SHP77 (cell line): ENCODE data around the gene IPO4.

Experiments used
- DNase-seq, 2 experiments: peaks; one replicate each; lab custom pipeline; 2025; lab: John Stamatoyannopoulos, UW

IPO4 gene

DNA sequence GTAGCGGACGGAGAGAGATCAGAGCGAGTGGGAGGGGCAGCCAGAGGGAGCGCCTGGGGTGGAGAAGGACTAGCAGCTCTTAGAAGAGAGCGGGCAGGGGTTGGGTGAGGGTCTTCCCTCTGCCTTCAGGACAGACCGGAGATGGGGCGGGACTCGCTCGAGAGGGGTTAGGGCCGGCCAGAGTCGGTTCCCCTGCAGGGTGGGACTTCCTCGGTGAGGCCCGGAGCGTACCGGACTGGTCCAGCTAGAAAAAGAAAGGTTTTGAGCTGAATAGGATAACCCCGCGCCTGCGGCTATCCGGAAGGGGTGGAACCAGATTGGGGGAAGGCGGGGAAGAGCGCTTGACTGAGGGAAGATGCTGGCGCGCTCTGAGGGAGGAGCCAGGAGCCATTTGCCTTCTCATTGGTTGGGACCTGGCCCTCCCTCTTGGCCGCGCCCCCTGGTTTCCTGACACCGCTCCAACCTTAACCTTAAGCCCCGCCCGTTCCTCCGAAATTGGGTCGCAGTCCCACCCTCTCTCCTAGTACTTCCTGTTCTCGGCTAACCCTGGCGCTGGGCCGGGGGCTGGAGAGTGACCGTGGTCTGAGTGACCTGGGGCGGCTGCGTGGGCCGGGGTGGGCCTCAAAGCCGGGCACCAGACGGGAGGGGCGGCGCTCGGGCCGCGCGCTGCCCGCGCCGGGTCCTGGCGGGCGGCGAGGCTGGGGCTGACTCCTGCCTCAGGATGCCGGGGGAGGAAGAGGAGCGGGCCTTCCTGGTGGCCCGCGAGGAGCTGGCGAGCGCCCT lies 41.4 kb downstream of the IPO4 start, which contains the start of gene RNF31:
Gene RNF31 (plus strand): TSS at position 521 of the 783 bp plus-strand sequence. CDS start 201 bp downstream, at position 722.
- peak; percentile 99 for DNase-seq

DNA sequence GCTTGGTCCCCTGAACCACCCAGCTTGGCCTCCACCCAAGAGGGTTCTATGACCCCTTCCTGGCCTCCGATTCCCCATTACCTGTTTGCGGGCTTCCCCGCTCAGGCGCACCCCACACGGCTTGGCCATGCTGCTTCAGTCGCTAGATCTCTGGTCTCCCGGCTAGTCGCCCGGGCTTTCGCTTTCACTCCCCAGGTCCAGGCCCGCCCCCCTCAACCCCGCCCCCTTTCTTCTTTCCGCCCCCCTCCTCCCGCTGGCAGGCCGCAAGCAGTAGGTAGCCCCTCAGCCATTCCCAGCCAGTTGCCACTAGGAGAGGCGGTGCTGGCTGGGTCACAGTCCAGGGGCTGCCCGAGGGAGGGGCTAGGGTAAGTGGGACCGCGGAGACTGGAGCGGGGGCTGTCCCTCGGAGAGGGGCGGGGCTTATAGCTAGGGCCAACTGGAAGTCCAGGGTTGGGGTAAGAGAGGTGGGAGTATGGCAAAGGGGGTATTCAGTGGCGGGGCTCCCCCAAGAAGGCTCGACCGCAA lies 42.1 kb downstream of the IPO4 start, which contains the start of gene PSME2:
Gene PSME2 (minus strand): TSS at position 158 of the 525 bp plus-strand sequence. CDS start 29 bp downstream, at position 129.
- peak; percentile 98 to 99 for DNase-seq

DNA sequence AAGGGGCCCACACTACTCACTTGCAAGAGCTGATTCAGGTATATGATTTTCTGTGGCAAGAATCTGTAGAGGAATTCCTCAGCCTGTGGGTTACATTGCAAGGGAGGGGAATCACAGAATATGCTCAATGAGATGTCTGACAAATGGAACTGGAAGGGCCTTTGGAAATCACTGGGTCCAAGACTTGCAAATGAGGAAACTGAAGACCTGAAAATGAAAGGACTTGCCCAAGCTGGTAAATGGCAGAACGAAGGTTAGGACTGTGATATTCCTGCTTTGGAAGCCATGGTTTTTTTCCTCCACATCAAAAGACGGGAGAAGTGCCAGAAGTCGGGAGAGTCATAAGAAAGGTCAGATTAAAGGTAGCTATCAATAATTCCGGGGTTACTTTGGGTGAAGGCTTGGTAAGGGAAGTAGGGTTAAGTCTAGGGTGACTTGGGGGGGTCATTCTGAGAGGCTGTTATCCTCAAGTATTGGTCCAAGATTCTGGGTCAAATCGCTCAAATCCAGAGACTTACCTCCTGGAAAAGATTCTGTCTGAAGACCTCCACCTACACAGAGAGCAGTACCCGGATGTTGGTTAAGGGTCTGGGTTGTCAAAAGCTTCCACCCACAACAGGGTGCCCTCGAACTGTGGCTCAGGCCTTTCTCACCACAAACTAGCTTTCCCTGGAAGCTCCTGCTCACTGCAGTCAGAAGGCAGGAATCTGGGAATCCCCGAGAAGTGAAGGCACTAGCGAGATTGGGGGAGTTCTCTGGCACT lies 42.7 kb downstream of the IPO4 start:
- DNase-seq = peak in 1 of 2 experiments; percentile 55

GRCh38 chr14:24145219-24145618 lies 43.4 kb downstream of the IPO4 start:
- DNase-seq = no peak

- no peak for DNase-seq
Measured at GRCh38 chr14:24144451-24144850, 44.2 kb downstream of the IPO4 start.

DNA sequence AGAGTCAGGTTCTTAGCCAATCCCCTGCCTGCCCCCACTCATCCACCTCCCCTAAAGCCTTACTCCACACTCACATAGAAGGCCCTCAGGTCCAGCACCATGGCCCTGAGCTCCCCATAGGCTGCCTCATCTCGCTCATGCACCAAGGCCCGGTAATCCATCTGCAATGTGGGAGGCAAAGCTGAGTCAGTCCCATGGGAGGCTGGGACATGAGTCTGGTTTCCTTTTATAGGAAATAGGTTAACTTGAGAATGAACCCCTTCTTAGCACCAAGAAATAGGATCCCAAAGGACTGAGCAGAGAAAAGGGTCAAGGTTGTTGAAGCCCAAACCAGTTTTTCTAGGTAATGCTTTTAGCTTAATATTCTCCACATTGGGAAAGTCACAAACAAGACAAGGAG lies 45.1 kb downstream of the IPO4 start:
- DNase-seq = no peak

GRCh38 chr14:24141097-24141880 lies 47.3 kb downstream of the IPO4 start, which contains the start of gene EMC9:
EMC9 (minus strand) TSS chr14:24141591; CDS start chr14:24141304, 287 bp downstream.
- peak; percentile 100 for DNase-seq

GRCh38 chr14:24139272-24139934 lies 49.2 kb downstream of the IPO4 start:
- peak; percentile 37 to 48 for DNase-seq

DNA sequence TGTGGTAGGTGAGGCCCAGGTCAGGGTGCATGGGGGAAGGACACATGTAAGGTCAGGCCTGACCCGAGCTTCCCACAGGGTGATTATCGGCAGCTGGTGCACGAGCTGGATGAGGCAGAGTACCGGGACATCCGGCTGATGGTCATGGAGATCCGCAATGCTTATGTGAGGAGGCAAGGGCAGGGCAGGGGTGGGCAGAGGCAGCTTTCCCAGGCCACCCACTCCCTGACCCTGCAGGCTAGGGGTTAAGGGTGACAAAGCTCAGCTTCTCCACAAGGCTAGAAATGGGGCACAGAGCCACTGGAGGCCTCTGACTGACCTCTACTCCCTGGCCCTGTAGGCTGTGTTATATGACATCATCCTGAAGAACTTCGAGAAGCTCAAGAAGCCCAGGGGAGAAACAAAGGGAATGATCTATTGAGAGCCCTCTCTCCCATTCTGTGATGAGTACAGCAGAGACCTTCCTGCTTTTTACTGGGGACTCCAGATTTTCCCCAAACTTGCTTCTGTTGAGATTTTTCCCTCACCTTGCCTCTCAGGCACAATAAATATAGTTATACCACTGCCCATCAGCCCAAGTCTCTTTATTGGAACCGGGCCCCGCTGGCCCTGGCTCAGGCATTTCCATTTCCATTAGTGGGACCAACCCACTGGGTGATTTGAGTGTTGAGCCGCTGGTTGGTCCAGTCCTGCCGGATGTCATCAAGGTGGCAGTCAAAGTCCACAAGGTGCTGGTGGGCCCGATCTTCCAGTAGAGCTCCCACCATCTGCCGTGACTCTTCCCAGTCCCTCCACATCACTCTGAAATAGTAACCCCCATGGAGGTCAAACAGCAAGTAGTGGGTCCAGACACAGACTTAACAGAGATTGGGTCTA lies 50.0 kb downstream of the IPO4 start:
- DNase-seq = no peak

- DNase-seq = no peak
Measured at GRCh38 chr14:24137529-24138395, 50.9 kb downstream of the IPO4 start.

DNA sequence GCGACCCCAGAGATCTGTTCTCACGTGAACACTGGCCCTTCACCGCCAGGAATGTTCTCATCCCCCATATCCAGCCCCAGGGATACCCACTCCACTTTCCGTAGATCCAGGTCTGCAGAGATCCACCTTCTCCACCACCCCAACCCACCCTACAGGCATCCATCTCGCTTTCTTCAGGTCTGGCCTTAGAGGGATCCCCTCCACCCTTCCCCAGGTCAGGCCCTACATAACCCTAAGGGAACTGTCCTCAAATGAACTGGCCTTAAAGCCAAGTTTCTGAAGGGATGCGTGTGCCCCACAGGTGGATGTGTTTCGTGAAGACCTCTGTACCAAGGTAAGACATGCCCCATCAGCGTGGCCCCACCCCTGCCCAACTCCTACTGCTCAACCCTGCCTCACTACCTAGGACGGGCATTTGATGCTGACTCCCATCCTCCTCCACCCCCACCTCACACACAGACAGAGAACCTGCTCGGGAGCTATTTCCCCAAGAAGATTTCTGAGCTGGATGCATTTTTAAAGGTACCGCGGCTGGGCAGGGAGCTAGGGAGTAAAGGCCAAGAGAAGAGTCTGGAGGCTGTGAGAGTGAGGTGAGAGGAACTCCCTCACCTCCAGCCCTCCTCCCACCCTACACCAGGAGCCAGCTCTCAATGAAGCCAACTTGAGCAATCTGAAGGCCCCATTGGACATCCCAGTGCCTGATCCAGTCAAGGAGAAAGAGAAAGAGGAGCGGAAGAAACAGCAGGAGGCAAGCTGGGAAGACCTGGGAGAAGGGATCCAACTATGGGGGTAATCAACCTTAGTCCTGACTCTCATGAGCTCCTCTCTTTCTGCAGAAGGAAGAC lies 51.7 kb downstream of the IPO4 start:
- DNase-seq = peak in 1 of 2 experiments; percentile 19

- peak; percentile 81 to 95 for DNase-seq
Measured at GRCh38 chr14:24135834-24136683, 52.6 kb downstream of the IPO4 start, which contains the start of gene PSME1. PSME1 (plus strand) TSS chr14:24136194; CDS start chr14:24136263, 69 bp downstream.

DNA sequence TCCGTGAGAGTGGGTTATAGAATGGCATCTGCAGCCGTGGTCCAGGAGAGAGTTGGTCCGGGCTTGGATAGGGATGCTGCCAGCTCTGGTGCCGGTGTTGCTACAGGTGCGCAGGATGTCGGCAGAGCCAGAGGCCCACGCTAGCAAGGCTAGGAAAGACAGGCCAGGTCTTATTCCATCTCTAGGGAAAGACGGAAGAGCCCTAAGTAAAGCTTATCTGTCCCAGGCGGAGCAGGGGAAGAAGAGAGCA lies 53.1 kb downstream of the IPO4 start:
- DNase-seq = no peak

DNA sequence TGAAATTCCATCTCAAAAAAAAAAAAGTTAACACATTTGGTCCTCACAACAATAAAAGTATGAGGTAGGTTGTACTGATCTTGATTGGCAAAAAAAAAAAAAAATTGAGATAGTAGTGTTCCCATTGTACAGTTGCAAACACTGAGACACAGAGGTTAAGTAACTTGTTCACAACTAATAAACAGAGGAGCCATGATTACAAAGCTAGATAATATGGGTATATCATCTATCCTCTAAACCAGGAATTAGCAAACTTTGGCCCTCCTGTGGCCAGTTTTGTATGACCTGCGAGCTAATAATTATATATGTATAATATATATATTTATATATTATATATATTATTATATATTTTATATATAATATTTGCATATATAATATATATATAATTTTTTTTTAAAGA lies 54.9 kb downstream of the IPO4 start:
- no peak for DNase-seq

DNA sequence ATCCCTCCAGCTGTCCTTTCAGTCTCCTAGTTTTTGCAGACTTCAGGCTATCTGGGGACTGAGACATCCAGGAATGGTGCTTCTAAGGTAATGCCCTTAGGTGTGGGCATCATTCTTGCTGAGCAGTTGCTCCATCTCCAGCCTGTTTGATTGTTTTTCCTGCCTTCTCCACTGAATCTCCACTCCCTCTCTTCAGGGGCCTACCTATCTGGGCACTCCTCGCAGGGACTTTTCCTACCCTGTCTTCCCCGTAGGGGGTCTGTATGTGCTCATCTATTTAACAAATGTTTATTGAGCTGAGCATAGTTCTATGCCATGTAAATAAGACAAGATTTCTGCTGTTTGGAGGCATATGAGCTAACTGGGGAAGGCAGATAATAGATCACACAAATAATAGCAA lies 55.6 kb downstream of the IPO4 start:
- no peak for DNase-seq

- DNase-seq = peak; percentile 36 to 52
Measured at GRCh38 chr14:24132061-24132685, 56.4 kb downstream of the IPO4 start.

DNA sequence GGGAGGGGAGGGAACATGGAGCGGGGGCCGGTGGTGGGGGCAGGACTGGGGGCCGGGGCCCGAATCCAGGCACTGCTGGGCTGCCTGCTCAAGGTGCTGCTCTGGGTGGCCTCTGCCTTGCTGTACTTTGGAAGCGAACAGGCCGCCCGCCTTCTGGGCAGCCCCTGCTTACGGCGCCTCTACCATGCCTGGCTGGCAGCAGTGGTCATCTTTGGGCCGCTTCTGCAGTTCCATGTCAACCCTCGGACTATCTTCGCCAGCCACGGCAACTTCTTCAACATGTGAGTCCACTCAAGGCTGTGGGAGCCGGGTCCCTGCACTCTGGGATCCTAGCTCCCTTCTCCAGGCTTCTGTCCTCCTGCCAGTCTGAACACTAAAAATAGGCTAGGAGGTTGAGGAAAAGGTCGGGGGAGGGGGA lies 57.1 kb downstream of the IPO4 start:
- DNase-seq = no peak
